ENCODE data around the gene DPYSL5. TPM values are rescaled to one million over a fixed set of nuclear protein-coding genes. Genes with fewer than 3 reads are reported as not detected.

DPYSL5 gene
- total and polyA plus RNA-seq, 2 donors (not counting 3 experiments of a cell fraction or from before 2014, with no cell fraction given) = not detected

DNA sequence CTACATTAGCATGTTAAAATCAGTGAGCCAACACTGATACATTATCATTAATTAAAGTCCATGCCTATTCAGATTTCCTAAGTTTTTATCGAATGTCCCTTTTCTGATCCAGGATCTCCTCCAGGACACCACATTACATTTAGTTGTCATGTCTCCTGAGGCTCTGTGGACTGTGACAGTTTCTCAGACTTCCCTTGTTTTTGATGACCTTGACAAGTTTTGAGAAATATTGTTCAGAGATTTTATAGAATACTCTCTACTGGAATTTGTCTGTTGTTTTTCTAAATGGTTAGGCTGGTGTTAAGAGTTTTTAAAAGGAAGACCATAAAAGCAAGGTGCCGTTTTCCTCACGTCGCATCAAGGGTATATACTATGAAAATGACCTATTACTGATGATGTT, 106.2 kb downstream of the DPYSL5 start:
- H3K79me2 ChIP-seq (ENCODE audit: control insufficient read depth, insufficient read depth, low read length) = no peaks in the 10 kb centered on the region
- H3K4me3 ChIP-seq (replicated peaks in 1 of 3; ENCODE audit: insufficient read depth in 1 of 3, low read depth in 1 of 3, low read length in 3 of 3) = no peak overlapping the region
- H3K4me2 ChIP-seq (ENCODE audit: insufficient read depth, low read length) = no peak overlapping the region
- H3K9ac ChIP-seq (replicated peaks; ENCODE audit: extremely low read depth, insufficient read depth, low read length) = no peak overlapping the region
- FAIRE-seq (no peak), DNase-seq (ENCODE audit: low read depth, low spot score) (no peak)
- ChIA-PET POLR2A (no interaction called here), CTCF (interaction anchor here (1.1 to 2.7 kb wide), 4 partner anchors 11 to 108 kb away, joined by 3 to 14 read pairs (median 5); no protein-coding TSS in a partner anchor)
- no peak overlapping the region for H3K27ac ChIP-seq (ENCODE audit: insufficient read depth, low read depth, low read length)
- no peaks in the 10 kb centered on the region for H3K9me1 ChIP-seq (replicated peaks; ENCODE audit: control insufficient read depth, extremely low read depth, insufficient read depth, low read length)
- no peaks in the 10 kb centered on the region for H3K36me3 ChIP-seq (ENCODE audit: control insufficient read depth in 2 of 2, extremely low read depth in 1 of 2, insufficient read depth in 2 of 2, low read length in 2 of 2)
- no TSS peak for BruUV-seq (replicated peaks)
- H3K9me3 ChIP-seq (replicated peaks; ENCODE audit: control insufficient read depth, insufficient read depth, low read length) = no peaks in the 10 kb centered on the region
- H3K27me3 ChIP-seq (ENCODE audit: control insufficient read depth in 2 of 2, insufficient read depth in 2 of 2, low read length in 2 of 2) = peaks cover 19 to 33% of the 10 kb centered on the region in 2 experiments
- no peaks in the 10 kb centered on the region for H3K4me1 ChIP-seq (ENCODE audit: control insufficient read depth, extremely low read depth, insufficient read depth, low read length)
- dilution Hi-C loops (cut with MboI; ENCODE audit: extremely low pct_ligation_motif_present, low sequenced_read_pairs) (no loop called here), intact Hi-C loops (cut with micrococcal nuclease) (no loop called here)
- TF ChIP-seq POLR2AphosphoS5 (IDR thresholded peaks at IDR 0.05; ENCODE audit: insufficient read depth, low read depth, low read length) = no peak
- TF ChIP-seq FOS (IDR thresholded peaks at IDR 0.05; ENCODE audit: borderline replicate concordance, insufficient read depth, low read length) = no peak
- TF ChIP-seq POLR2A (IDR thresholded peaks at IDR 0.05; ENCODE audit: low read depth, low read length) = no peak
- no peak for TF ChIP-seq JUN (IDR thresholded peaks at IDR 0.05; ENCODE audit: borderline replicate concordance, insufficient read depth, insufficient read length, low read depth)
- no peak for TF ChIP-seq MYC (IDR thresholded peaks at IDR 0.05; ENCODE audit: low read depth, low read length)
- TF ChIP-seq, protein P1, sequence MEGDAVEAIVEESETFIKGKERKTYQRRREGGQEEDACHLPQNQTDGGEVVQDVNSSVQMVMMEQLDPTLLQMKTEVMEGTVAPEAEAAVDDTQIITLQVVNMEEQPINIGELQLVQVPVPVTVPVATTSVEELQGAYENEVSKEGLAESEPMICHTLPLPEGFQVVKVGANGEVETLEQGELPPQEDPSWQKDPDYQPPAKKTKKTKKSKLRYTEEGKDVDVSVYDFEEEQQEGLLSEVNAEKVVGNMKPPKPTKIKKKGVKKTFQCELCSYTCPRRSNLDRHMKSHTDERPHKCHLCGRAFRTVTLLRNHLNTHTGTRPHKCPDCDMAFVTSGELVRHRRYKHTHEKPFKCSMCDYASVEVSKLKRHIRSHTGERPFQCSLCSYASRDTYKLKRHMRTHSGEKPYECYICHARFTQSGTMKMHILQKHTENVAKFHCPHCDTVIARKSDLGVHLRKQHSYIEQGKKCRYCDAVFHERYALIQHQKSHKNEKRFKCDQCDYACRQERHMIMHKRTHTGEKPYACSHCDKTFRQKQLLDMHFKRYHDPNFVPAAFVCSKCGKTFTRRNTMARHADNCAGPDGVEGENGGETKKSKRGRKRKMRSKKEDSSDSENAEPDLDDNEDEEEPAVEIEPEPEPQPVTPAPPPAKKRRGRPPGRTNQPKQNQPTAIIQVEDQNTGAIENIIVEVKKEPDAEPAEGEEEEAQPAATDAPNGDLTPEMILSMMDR (IDR thresholded peaks at IDR 0.05; ENCODE audit: extremely low read depth in 1 of 2, insufficient read depth in 1 of 2, low read depth in 1 of 2, low read length in 2 of 2) = no peak
- no peak for TF ChIP-seq EZH2 (IDR thresholded peaks at IDR 0.05; ENCODE audit: borderline replicate concordance, low read depth, low read length, severe bottlenecking)
- no peak for TF ChIP-seq GATA2 (IDR thresholded peaks at IDR 0.05; ENCODE audit: insufficient read depth, insufficient read length, low read depth, low read length)
- TF ChIP-seq, protein P2, sequence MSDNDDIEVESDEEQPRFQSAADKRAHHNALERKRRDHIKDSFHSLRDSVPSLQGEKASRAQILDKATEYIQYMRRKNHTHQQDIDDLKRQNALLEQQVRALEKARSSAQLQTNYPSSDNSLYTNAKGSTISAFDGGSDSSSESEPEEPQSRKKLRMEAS (IDR thresholded peaks at IDR 0.05; ENCODE audit: insufficient read depth, insufficient read length) = no peak
- H2AFZ ChIP-seq (ENCODE audit: low read depth, low read length) = no peak overlapping the region
- no peaks in the 10 kb centered on the region for H4K20me1 ChIP-seq (replicated peaks; ENCODE audit: control insufficient read depth, extremely low read depth, insufficient read depth, low read length)
